Cardiac septum (tissue), 1 donor: ENCODE results near the gene NCKAP5. TPM values are rescaled to one million over a fixed set of nuclear protein-coding genes. Genes with fewer than 3 reads are reported as not detected.

ENCODE experiments used
- DNase-seq: peaks from one replicate; pipeline ENCODE4 v3.0.0-alpha.2; 2020; ENCODE audit warnings: low spot score
- intact Hi-C: fragments of 100-400 bp; cut with DNase I; formaldehyde crosslinking; loops from one replicate; pipeline ENCODE4 v1.14.0; 2022
- total RNA-seq: library from RNA; stranded (reverse); fragmentation: NEBNext Ultra II Directional; extraction: Animal tissue kit (Norgen Biotek cat#: 25700); gene quantifications from one replicate; pipeline ENCODE4 v1.2.1, GENCODE V29; 2021
- donor health status: DM: no; HTN: no; CAD: no.

The NCKAP5 gene
- total RNA-seq, 1 donor from 2014 or later, result 10.6 TPM

GRCh38 chr2:132667706-132668105 lies 900.6 kb downstream of the NCKAP5 start:
- intact Hi-C loops, result no loop called here
- DNase-seq, result no peak

- DNase-seq, result no peak
- intact Hi-C loops, result no loop called here
Measured at GRCh38 chr2:132665401-132666140, 902.7 kb downstream of the NCKAP5 start.

- intact Hi-C loops, result no loop called here
Measured at GRCh38 chr2:132664096-132664495, 904.2 kb downstream of the NCKAP5 start.

GRCh38 chr2:132662732-132663131 lies 905.5 kb downstream of the NCKAP5 start:
- intact Hi-C loops, result no loop called here

More at GRCh38 chr2:132664096-132664495, 904.2 kb downstream of the NCKAP5 start:
- DNase-seq, result no peak

GRCh38 chr2:132659331-132659730 lies 908.9 kb downstream of the NCKAP5 start:
- no peak for DNase-seq
- intact Hi-C loops, result no loop called here

More at GRCh38 chr2:132662732-132663131, 905.5 kb downstream of the NCKAP5 start:
- no peak for DNase-seq

GRCh38 chr2:132656266-132656975 lies 911.8 kb downstream of the NCKAP5 start:
- no peak for DNase-seq
- intact Hi-C loops, result no loop called here

- no peak for DNase-seq
- intact Hi-C loops, result no loop called here
Measured at GRCh38 chr2:132654968-132655367, 913.3 kb downstream of the NCKAP5 start.

GRCh38 chr2:132654335-132654734 lies 913.9 kb downstream of the NCKAP5 start:
- no peak for DNase-seq
- intact Hi-C loops, result no loop called here

- intact Hi-C loops, result no loop called here
- DNase-seq, result no peak
Measured at GRCh38 chr2:132652474-132652873, 915.8 kb downstream of the NCKAP5 start.

GRCh38 chr2:132651115-132652045 lies 916.9 kb downstream of the NCKAP5 start:
- no peak for DNase-seq
- intact Hi-C loops, result no loop called here

GRCh38 chr2:132646540-132647108 lies 921.6 kb downstream of the NCKAP5 start:
- intact Hi-C loops, result no loop called here

GRCh38 chr2:132645722-132646539 lies 922.3 kb downstream of the NCKAP5 start:
- intact Hi-C loops, result no loop called here
- no peak for DNase-seq

More at GRCh38 chr2:132646540-132647108, 921.6 kb downstream of the NCKAP5 start:
- no peak for DNase-seq

- intact Hi-C loops, result no loop called here
- DNase-seq, result no peak
Measured at GRCh38 chr2:132645176-132645575, 923.1 kb downstream of the NCKAP5 start.

- DNase-seq, result no peak
- intact Hi-C loops, result no loop called here
Measured at GRCh38 chr2:132642415-132642814, 925.8 kb downstream of the NCKAP5 start.

- DNase-seq, result no peak
- intact Hi-C loops, result no loop called here
Measured at GRCh38 chr2:132641819-132642218, 926.4 kb downstream of the NCKAP5 start.

GRCh38 chr2:132640116-132640515 lies 928.1 kb downstream of the NCKAP5 start:
- intact Hi-C loops, result no loop called here
- no peak for DNase-seq

GRCh38 chr2:132638313-132639040 lies 929.8 kb downstream of the NCKAP5 start:
- intact Hi-C loops, result no loop called here
- DNase-seq, result no peak

GRCh38 chr2:132636346-132636745 lies 931.9 kb downstream of the NCKAP5 start:
- no peak for DNase-seq
- intact Hi-C loops, result no loop called here
